Measurements from ENCODE around the gene HEXIM1.

- peak; percentile 56 for TF ChIP-seq POLR2A (IDR thresholded peaks at IDR 0.05)
- TF ChIP-seq CTCF (IDR thresholded peaks at IDR 0.05): peak; percentile 73 to 93 (median 86)
- no peak for TF ChIP-seq EP300 (IDR thresholded peaks at IDR 0.05; ENCODE audit: low read depth)
Observed at GRCh38 chr17:45149037-45149668, 878 bp downstream of the HEXIM1 start.

Measured in transverse colon (tissue), 3 donors.